ENCODE measurements around the gene WDR83. TPM values are rescaled to one million over a fixed set of nuclear protein-coding genes. Genes with fewer than 3 reads are reported as not detected.

WDR83 gene
- total and polyA plus RNA-seq, 10 of the 15 experiments (the other 5 are each of a cell fraction or from before 2014, with no cell fraction given): 0.58 to 17.7 (median 10.8) TPM

DNA sequence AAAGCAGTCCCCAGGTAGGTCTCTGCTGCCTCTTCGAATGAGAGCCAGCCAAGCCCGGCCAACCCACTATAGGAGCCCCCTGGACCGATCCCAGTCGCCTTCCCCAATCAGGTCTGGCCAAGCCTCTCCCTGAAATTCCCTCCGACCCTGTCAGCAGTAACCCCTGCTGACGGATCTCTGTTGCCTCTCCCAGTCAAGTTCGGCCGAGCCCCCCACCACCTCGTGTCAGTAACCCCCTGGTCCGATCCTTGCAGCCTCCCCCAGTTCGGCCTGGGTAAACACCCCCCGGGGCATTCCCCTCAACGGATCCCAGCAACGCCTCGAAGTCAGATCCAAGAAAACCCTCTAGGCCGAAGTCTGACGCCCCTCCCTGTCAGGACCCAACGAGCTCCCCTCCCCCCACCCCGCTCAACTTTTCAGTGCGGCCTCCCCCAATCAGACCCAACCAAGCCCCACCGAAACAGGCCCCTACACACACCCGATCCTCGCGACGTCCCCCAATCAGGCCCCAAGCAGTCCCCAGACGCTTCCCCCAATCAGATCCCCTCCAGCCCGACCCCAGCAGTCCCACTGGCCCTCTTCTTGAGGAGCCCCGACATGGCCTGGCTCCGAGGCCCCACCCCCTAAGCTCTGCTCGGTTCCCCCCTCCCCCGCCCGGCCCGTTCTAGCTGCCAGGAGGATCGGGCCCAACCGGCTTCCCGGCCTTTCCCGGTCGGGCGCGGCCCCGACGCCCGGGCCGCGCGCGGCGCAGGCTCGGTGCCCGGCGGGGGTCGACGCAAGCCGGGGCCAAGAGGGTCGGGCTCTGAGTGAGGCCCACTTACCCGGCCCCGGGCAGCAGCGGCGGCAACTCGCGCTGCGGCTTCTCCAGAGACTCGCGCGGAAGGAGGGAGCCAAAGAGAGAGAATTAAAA is 55.3 kb downstream of the WDR83 start:
- FAIRE-seq (no peak), DNase-seq (ENCODE audit: low read depth, low spot score) (no peak), ATAC-seq (peak; percentile 72)
- RAD21 ChIA-PET (ENCODE audit: unreplicated experiment): interaction anchor here (0.5 to 3.3 kb wide), 4 partner anchors 12 to 40 kb away, joined by 3 to 31 read pairs (median 4); partner anchors contain the start of genes DHPS and TRIR
- Histone ChIP-seq H3K27me3 (replicated peaks in 1 of 2; ENCODE audit: control insufficient read depth in 2 of 2, insufficient read depth in 2 of 2, low read length in 1 of 2) (no peaks in the 10 kb centered on the region), H4K20me1 (ENCODE audit: control insufficient read depth, insufficient read depth) (no peaks in the 10 kb centered on the region; the same call in 1 of the 2 replicates), H3K27ac (ENCODE audit: control insufficient read depth, insufficient read depth) (peak overlapping the region; percentile 81), H3K4me2 (ENCODE audit: control insufficient read depth, insufficient read depth) (peak overlapping the region; percentile 56), H3K79me2 (ENCODE audit: control insufficient read depth, insufficient read depth, low read length) (peaks cover 52% of the 10 kb centered on the region), H2AFZ (ENCODE audit: control insufficient read depth, low read depth, low read length) (peak overlapping the region; percentile 55), H3K9ac (ENCODE audit: control insufficient read depth, insufficient read depth, low read length) (peak overlapping the region; percentile 81), H3K4me1 (ENCODE audit: control insufficient read depth, insufficient read depth, low read length) (peaks cover 8% of the 10 kb centered on the region; the same call in 1 of the 2 replicates), H3K4me3 (peak overlapping the region; percentile 98), H3K36me3 (ENCODE audit: control insufficient read depth in 2 of 2, insufficient read depth in 2 of 2, low read length in 1 of 2) (peaks cover 8 to 9% of the 10 kb centered on the region in 2 experiments), H3K9me3 (replicated peaks; ENCODE audit: control insufficient read depth, insufficient read depth, low read length) (no peaks in the 10 kb centered on the region)
- intact Hi-C loops (cut with micrococcal nuclease; ENCODE audit: unreplicated experiment): no loop called here
- in situ Hi-C loops (cut with MboI): no loop called here
- CTCF ChIA-PET: interaction anchor here (0.6 to 5.4 kb wide), 13 partner anchors 11 to 1759 kb away, joined by 3 to 30 read pairs (median 3); partner anchors contain the start of genes GET3 and TRIR
- no TSS peak for BruUV-seq (replicated peaks)
- WGBS (ENCODE audit: insufficient coverage, insufficient replicate concordance, low lambda C conversion rate, missing lambda C conversion rate): under 1% methylated on average over 47 of the region's 65 CpGs
- POLR2A ChIA-PET: interaction anchor here (0.5 to 6.8 kb wide), 8 partner anchors 12 to 235 kb away, joined by 3 to 58 read pairs (median 4); partner anchors contain the start of genes FBXW9, GET3 and TRIR
- SMC1A ChIA-PET (ENCODE audit: uncharacterized antibody, unreplicated experiment): interaction anchor here (0.6 to 5.1 kb wide), 6 partner anchors 11 to 43 kb away, joined by 3 to 28 read pairs (median 4); partner anchors contain the start of genes GET3 and TRIR
- TF ChIP-seq ZNF24 (IDR thresholded peaks at IDR 0.05) (no peak), CEBPB (IDR thresholded peaks at IDR 0.05; ENCODE audit: borderline replicate concordance in 1 of 2, low read depth in 2 of 2, low read length in 2 of 2) (no peak), NR2F1 (conservative IDR thresholded peaks at IDR 0.05) (no peak), FOS (IDR thresholded peaks at IDR 0.05; ENCODE audit: borderline replicate concordance, extremely low read depth, insufficient read length) (no peak), JUNB (IDR thresholded peaks at IDR 0.05) (no peak), TAF1 (IDR thresholded peaks at IDR 0.05; ENCODE audit: borderline replicate concordance, low read depth, low read length) (peak; percentile 35; the same call in 1 of the 2 replicates), SIN3A (IDR thresholded peaks at IDR 0.05; ENCODE audit: low read depth, low read length) (0 out of 2 replicates have a peak, but pooled peaks have one; percentile 18), PML (IDR thresholded peaks at IDR 0.05; ENCODE audit: low read length) (no peak), YY1 (IDR thresholded peaks at IDR 0.05; ENCODE audit: low read depth, low read length) (no peak), STAT1 (conservative IDR thresholded peaks at IDR 0.05) (no peak), HCFC1 (IDR thresholded peaks at IDR 0.05; ENCODE audit: low read length) (no peak), NBN (IDR thresholded peaks at IDR 0.05) (no peak), PKNOX1 (IDR thresholded peaks at IDR 0.05) (peak; percentile 11; the same call in 1 of the 2 replicates), SUZ12 (IDR thresholded peaks at IDR 0.05; ENCODE audit: unreplicated experiment) (no peak)
- TF ChIP-seq, protein P1, sequence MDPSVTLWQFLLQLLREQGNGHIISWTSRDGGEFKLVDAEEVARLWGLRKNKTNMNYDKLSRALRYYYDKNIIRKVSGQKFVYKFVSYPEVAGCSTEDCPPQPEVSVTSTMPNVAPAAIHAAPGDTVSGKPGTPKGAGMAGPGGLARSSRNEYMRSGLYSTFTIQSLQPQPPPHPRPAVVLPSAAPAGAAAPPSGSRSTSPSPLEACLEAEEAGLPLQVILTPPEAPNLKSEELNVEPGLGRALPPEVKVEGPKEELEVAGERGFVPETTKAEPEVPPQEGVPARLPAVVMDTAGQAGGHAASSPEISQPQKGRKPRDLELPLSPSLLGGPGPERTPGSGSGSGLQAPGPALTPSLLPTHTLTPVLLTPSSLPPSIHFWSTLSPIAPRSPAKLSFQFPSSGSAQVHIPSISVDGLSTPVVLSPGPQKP (IDR thresholded peaks at IDR 0.05; ENCODE audit: low read depth, low read length): no peak
- TF ChIP-seq, protein P2, sequence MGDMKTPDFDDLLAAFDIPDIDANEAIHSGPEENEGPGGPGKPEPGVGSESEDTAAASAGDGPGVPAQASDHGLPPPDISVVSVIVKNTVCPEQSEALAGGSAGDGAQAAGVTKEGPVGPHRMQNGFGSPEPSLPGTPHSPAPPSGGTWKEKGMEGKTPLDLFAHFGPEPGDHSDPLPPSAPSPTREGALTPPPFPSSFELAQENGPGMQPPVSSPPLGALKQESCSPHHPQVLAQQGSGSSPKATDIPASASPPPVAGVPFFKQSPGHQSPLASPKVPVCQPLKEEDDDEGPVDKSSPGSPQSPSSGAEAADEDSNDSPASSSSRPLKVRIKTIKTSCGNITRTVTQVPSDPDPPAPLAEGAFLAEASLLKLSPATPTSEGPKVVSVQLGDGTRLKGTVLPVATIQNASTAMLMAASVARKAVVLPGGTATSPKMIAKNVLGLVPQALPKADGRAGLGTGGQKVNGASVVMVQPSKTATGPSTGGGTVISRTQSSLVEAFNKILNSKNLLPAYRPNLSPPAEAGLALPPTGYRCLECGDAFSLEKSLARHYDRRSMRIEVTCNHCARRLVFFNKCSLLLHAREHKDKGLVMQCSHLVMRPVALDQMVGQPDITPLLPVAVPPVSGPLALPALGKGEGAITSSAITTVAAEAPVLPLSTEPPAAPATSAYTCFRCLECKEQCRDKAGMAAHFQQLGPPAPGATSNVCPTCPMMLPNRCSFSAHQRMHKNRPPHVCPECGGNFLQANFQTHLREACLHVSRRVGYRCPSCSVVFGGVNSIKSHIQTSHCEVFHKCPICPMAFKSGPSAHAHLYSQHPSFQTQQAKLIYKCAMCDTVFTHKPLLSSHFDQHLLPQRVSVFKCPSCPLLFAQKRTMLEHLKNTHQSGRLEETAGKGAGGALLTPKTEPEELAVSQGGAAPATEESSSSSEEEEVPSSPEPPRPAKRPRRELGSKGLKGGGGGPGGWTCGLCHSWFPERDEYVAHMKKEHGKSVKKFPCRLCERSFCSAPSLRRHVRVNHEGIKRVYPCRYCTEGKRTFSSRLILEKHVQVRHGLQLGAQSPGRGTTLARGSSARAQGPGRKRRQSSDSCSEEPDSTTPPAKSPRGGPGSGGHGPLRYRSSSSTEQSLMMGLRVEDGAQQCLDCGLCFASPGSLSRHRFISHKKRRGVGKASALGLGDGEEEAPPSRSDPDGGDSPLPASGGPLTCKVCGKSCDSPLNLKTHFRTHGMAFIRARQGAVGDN (IDR thresholded peaks at IDR 0.05): 0 out of 2 replicates have a peak, but pooled peaks have one; percentile 2
